ENCODE data around the gene DNAJC30. TPM values are rescaled to one million over a fixed set of nuclear protein-coding genes. Genes with fewer than 3 reads are reported as not detected.

Gene DNAJC30
- total RNA-seq, 2 experiments from 2014 or later = 5.9 to 13.7 TPM

DNA sequence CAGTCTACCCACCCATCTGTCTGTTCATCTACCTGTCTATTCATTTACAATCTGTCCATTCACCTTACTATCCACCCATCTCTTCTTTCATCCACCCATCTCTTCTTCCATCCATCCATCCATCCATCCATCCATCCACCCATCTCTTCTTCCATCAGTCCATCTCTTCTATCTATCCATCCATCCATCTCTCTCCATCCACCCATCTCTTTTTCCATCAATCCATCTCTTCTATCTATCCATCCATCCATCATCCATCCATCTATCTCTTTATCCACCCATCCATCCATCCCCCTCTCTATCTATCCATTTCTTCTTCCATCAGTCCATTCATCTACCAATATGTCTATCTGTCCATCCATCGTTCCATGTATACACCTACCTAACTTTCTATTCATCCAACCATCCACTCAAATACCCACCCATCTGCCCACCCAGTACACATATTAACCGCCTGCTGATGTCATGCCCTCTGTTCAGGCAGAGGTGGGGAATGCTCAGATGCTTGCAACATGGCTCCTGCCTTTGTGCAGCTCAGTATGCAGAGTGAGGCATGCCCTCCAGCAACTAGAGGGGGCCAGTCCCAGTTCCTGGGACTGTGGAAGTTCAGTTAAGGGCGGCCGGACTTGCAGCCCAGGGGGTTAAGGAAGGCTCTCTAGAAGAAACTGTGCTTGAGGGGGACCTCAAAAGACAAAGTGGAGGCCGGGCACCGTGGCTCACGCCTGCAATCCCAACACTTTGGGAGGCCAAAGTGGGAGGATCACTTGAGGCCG is 47.6 kb downstream of the DNAJC30 start:
- no peaks in the 10 kb centered on the region for H3K9me2 ChIP-seq (ENCODE audit: insufficient read depth, low read length)
- intact Hi-C loops (cut with micrococcal nuclease; ENCODE audit: unreplicated experiment) = no loop called here
- no peak for DNase-seq (ENCODE audit: low spot score)
- H3K9me3 ChIP-seq (ENCODE audit: low read length) = no peaks in the 10 kb centered on the region
- no peak overlapping the region for H3K4me2 ChIP-seq (ENCODE audit: low read length)
- ChIA-PET CTCF (ENCODE audit: unreplicated experiment) (no interaction called here), POLR2A (no interaction called here)
- no TSS peak for BruUV-seq (replicated peaks)
- no peaks in the 10 kb centered on the region for H4K20me1 ChIP-seq (ENCODE audit: insufficient read depth, low read length)
- no peak overlapping the region for H3K27ac ChIP-seq (ENCODE audit: low read depth, low read length, poor library complexity, severe bottlenecking)
- H3K36me3 ChIP-seq (ENCODE audit: insufficient read depth, low read length) = no peaks in the 10 kb centered on the region
- no peaks in the 10 kb centered on the region for H3K4me1 ChIP-seq (ENCODE audit: insufficient read depth, low read length, poor library complexity, severe bottlenecking)
- TF ChIP-seq, protein P1, sequence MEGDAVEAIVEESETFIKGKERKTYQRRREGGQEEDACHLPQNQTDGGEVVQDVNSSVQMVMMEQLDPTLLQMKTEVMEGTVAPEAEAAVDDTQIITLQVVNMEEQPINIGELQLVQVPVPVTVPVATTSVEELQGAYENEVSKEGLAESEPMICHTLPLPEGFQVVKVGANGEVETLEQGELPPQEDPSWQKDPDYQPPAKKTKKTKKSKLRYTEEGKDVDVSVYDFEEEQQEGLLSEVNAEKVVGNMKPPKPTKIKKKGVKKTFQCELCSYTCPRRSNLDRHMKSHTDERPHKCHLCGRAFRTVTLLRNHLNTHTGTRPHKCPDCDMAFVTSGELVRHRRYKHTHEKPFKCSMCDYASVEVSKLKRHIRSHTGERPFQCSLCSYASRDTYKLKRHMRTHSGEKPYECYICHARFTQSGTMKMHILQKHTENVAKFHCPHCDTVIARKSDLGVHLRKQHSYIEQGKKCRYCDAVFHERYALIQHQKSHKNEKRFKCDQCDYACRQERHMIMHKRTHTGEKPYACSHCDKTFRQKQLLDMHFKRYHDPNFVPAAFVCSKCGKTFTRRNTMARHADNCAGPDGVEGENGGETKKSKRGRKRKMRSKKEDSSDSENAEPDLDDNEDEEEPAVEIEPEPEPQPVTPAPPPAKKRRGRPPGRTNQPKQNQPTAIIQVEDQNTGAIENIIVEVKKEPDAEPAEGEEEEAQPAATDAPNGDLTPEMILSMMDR (conservative IDR thresholded peaks at IDR 0.05; ENCODE audit: low read length) = no peak
- TF ChIP-seq EZH2phosphoT487 (IDR thresholded peaks at IDR 0.05; ENCODE audit: borderline replicate concordance, low read depth, low read length) = no peak
- no peak overlapping the region for H3K4me3 ChIP-seq (ENCODE audit: low read depth, low read length, poor library complexity, severe bottlenecking)
- no peak overlapping the region for H2AFZ ChIP-seq (ENCODE audit: low read length)
- no peaks in the 10 kb centered on the region for H3K79me2 ChIP-seq (ENCODE audit: insufficient read depth, low read depth, low read length)

DNA sequence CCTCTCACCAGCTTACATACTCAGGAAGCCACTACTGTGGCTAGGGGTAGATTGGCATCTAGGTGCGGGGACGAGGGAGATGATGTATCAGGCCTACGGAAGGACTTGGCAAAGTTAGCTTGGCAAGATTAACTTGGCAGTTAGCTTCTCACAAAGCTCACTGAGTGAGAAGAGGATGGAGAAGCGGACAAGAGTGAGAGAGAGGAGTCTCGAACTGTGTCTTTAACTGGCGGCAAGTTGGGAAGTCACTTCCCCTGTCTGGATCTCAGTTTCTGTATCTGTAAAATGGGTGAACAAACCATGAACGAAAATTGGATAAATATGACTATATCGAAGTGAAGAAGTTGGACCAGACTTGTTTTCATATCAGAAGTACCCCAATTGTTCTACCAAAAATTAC is 49.4 kb downstream of the DNAJC30 start:
- POLR2A ChIA-PET = no interaction called here
- CTCF ChIA-PET (ENCODE audit: unreplicated experiment) = no interaction called here

DNA sequence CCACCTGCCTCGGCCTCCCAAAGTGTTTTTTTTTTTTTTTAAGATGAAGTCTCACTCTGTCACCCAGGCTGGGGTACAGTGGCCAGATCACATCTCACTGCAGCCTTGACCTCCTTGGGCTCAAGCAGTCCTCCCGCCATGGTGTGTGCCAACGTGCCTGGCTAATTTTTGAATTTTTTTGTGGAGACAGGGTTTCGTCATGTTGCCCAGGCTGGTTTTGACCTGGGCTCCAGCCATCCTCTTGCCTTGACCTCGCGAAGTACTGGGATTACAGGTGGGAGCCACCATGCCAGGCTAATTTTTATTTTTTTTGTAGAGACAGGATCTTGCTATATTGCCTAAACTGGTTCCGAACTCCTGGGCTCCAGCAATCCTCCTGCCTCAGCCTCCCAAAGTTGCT is 49.9 kb downstream of the DNAJC30 start:
- ChIA-PET POLR2A (no interaction called here), CTCF (ENCODE audit: unreplicated experiment) (no interaction called here)
- Histone ChIP-seq H3K27ac (ENCODE audit: low read depth, low read length, poor library complexity, severe bottlenecking) (no peak overlapping the region), H3K36me3 (ENCODE audit: insufficient read depth, low read length) (no peaks in the 10 kb centered on the region), H3K4me1 (ENCODE audit: insufficient read depth, low read length, poor library complexity, severe bottlenecking) (no peaks in the 10 kb centered on the region), H4K20me1 (ENCODE audit: insufficient read depth, low read length) (no peaks in the 10 kb centered on the region), H2AFZ (ENCODE audit: low read length) (no peak overlapping the region), H3K4me2 (ENCODE audit: low read length) (no peak overlapping the region), H3K9me2 (ENCODE audit: insufficient read depth, low read length) (no peaks in the 10 kb centered on the region), H3K4me3 (ENCODE audit: low read depth, low read length, poor library complexity, severe bottlenecking) (no peak overlapping the region), H3K9me3 (ENCODE audit: low read length) (no peaks in the 10 kb centered on the region), H3K79me2 (ENCODE audit: insufficient read depth, low read depth, low read length) (no peaks in the 10 kb centered on the region)
- TF ChIP-seq, protein P1 (conservative IDR thresholded peaks at IDR 0.05; ENCODE audit: low read length) = no peak
- TF ChIP-seq EZH2phosphoT487 (IDR thresholded peaks at IDR 0.05; ENCODE audit: borderline replicate concordance, low read depth, low read length) = no peak
- BruUV-seq (replicated peaks) = no TSS peak
- intact Hi-C loops (cut with micrococcal nuclease; ENCODE audit: unreplicated experiment) = no loop called here
- DNase-seq (ENCODE audit: low spot score) = no peak

More for the DNA sequence above, 49.4 kb downstream of the DNAJC30 start:
- no peak overlapping the region for H3K4me3 ChIP-seq (ENCODE audit: low read depth, low read length, poor library complexity, severe bottlenecking)
- intact Hi-C loops (cut with micrococcal nuclease; ENCODE audit: unreplicated experiment) = no loop called here
- H3K79me2 ChIP-seq (ENCODE audit: insufficient read depth, low read depth, low read length) = no peaks in the 10 kb centered on the region
- H3K36me3 ChIP-seq (ENCODE audit: insufficient read depth, low read length) = no peaks in the 10 kb centered on the region
- DNase-seq (ENCODE audit: low spot score) = no peak
- H2AFZ ChIP-seq (ENCODE audit: low read length) = no peak overlapping the region
- no peaks in the 10 kb centered on the region for H3K9me3 ChIP-seq (ENCODE audit: low read length)
- no peaks in the 10 kb centered on the region for H3K4me1 ChIP-seq (ENCODE audit: insufficient read depth, low read length, poor library complexity, severe bottlenecking)
- no peak for TF ChIP-seq EZH2phosphoT487 (IDR thresholded peaks at IDR 0.05; ENCODE audit: borderline replicate concordance, low read depth, low read length)
- TF ChIP-seq, protein P1 (conservative IDR thresholded peaks at IDR 0.05; ENCODE audit: low read length) = no peak
- H4K20me1 ChIP-seq (ENCODE audit: insufficient read depth, low read length) = no peaks in the 10 kb centered on the region
- H3K27ac ChIP-seq (ENCODE audit: low read depth, low read length, poor library complexity, severe bottlenecking) = no peak overlapping the region
- no peak overlapping the region for H3K4me2 ChIP-seq (ENCODE audit: low read length)
- no peaks in the 10 kb centered on the region for H3K9me2 ChIP-seq (ENCODE audit: insufficient read depth, low read length)
- BruUV-seq (replicated peaks) = no TSS peak
